ENCODE results near the gene PTPRD. TPM values are rescaled to one million over a fixed set of nuclear protein-coding genes. Genes with fewer than 3 reads are reported as not detected.

Gene PTPRD
- total RNA-seq, 1 experiment from 2014 or later = 32.5 TPM

DNA sequence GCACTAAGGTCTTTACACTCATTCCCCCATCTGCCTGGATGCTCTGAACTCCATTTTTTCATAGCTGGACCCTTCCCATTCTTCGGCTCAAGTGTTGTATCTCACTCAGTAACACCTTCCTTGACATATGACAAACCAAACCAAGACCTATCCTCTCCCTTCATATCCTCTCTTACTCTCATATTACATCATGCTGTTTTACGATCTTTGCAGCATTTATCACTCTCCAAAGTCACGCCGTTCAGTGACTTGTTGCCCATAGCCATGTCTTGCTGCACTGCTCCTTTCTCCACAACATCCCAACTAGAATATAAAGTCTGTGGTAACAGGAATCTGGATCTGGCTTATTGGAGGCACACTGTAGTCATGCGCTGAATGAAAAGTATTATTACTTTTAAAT lies 1889.6 kb downstream of the PTPRD start:
- Histone ChIP-seq H2AFZ (ENCODE audit: low read length) (no peak overlapping the region), H2BK20ac (ENCODE audit: low read depth, low read length, poor library complexity, severe bottlenecking) (no peak overlapping the region), H3K27me3 (ENCODE audit: insufficient read depth, low read length) (no peaks in the 10 kb centered on the region), H4K91ac (ENCODE audit: insufficient read length, low read depth, low read length) (no peak overlapping the region), H2BK15ac (ENCODE audit: low read depth, low read length) (no peak overlapping the region), H2AK5ac (ENCODE audit: insufficient read length, low read length) (no peak overlapping the region), H3K4me2 (ENCODE audit: insufficient read depth, insufficient read length, low read length) (no peak overlapping the region), H3K79me2 (ENCODE audit: insufficient read depth, low read length) (no peaks in the 10 kb centered on the region), H3K14ac (ENCODE audit: insufficient read depth, low read length) (no peak overlapping the region), H3T11ph (ENCODE audit: low read length) (no peak overlapping the region), H3K9ac (ENCODE audit: extremely low read depth, insufficient read length, low read length) (no peak overlapping the region), H3K79me1 (ENCODE audit: insufficient read depth, low read depth, low read length, poor library complexity, severe bottlenecking) (no peaks in the 10 kb centered on the region), H3K4ac (ENCODE audit: low read depth, low read length) (no peak overlapping the region), H3K23me2 (ENCODE audit: insufficient read length, low read depth, low read length, poor library complexity, severe bottlenecking) (no peaks in the 10 kb centered on the region), H2BK12ac (ENCODE audit: insufficient read length, low read depth, low read length) (no peak overlapping the region), H2BK120ac (ENCODE audit: low read depth, low read length, poor library complexity, severe bottlenecking) (no peak overlapping the region), H2BK5ac (ENCODE audit: insufficient read length, low read length) (no peak overlapping the region), H4K8ac (replicated peaks; ENCODE audit: insufficient read length, low read depth, low read length) (no peak overlapping the region), H4K5ac (ENCODE audit: insufficient read length, low read depth, low read length) (no peak overlapping the region), H3K56ac (ENCODE audit: insufficient read length, low read depth, low read length) (no peak overlapping the region), H3K9me3 (ENCODE audit: control insufficient read depth, low read depth, low read length) (no peaks in the 10 kb centered on the region), H3K23ac (ENCODE audit: insufficient read length, low read depth, low read length) (no peak overlapping the region), H4K20me1 (ENCODE audit: control insufficient read depth, insufficient read depth, insufficient read length) (no peaks in the 10 kb centered on the region), H3K27ac (ENCODE audit: insufficient read length, low read depth, low read length) (no peak overlapping the region), H3K4me1 (ENCODE audit: insufficient read depth, low read length) (no peaks in the 10 kb centered on the region), H3K18ac (ENCODE audit: insufficient read length, low read depth, low read length) (no peak overlapping the region)
- Mint-ChIP-seq H3K27ac (no peak overlapping the region), H3K9me3 (no peaks in the 10 kb centered on the region), H3K4me1 (peaks cover 24 to 34% of the 10 kb centered on the region in 2 experiments), H3K27me3 (ENCODE audit: low read depth) (no peaks in the 10 kb centered on the region), H3K36me3 (ENCODE audit: insufficient read depth in 1 of 3, low read depth in 3 of 3) (no peaks in the 10 kb centered on the region), H3K4me3 (no peak overlapping the region)
- no peak for TF ChIP-seq CTCF (conservative IDR thresholded peaks at IDR 0.05)
- WGBS (ENCODE audit: extremely low coverage, insufficient read length, low lambda C conversion rate) = no CpG with 5 or more reads among the region's 5 CpGs
- DNase-seq = no peak

Measured in H9 (cell line).